GM23338 (cell line): Measurements from ENCODE around the gene CGB3. TPM values are rescaled to one million over a fixed set of nuclear protein-coding genes. Genes with fewer than 3 reads are reported as not detected.

Experiments
- ATAC-seq: fragments of 200-7000 bp; cut with Tn5 transposase; 3 replicates; pipeline ENCODE4 v1.9.1; 2020
- DNase-seq: peaks from one replicate; pipeline ENCODE4 v3.0.0-alpha.2; 2015; ENCODE audit warnings: low spot score
- H2AFZ ChIP-seq: fragments of 200-600 bp; sonication (generic); 2 replicates; pipeline ENCODE4 v1.8.0; 2016; ENCODE audit warnings: antibody characterized with exemption, mild to moderate bottlenecking, moderate library complexity
- H3F3A ChIP-seq: fragments of 200-600 bp; sonication (generic); replicated peaks from 2 replicates; pipeline ENCODE4 v1.8.0; 2017; ENCODE audit warnings: antibody characterized with exemption, mixed run types, low read depth
- H3K27ac ChIP-seq: fragments of 200-600 bp; sonication (generic); 2 replicates; pipeline ENCODE4 v1.6.1; 2016; ENCODE audit warnings: low read depth
- H3K27me3 ChIP-seq: fragments of 200-600 bp; sonication (generic); 2 replicates; pipeline ENCODE4 v1.8.0; 2016; ENCODE audit warnings: mild to moderate bottlenecking, mixed run types, moderate library complexity; ENCODE audit not compliant: insufficient read depth
- H3K36me3 ChIP-seq: fragments of 200-600 bp; sonication (generic); 2 replicates; pipeline ENCODE4 v1.8.0; 2016; ENCODE audit warnings: mild to moderate bottlenecking; ENCODE audit not compliant: insufficient read depth
- H3K4me1 ChIP-seq: fragments of 200-600 bp; sonication (generic); 2 replicates; pipeline ENCODE4 v1.8.0; 2016; ENCODE audit warnings: mild to moderate bottlenecking, moderate library complexity; ENCODE audit not compliant: insufficient read depth
- H3K4me2 ChIP-seq: fragments of 200-600 bp; sonication (generic); 2 replicates; pipeline ENCODE4 v1.7.1; 2017; ENCODE audit warnings: mixed run types
- H3K4me3 ChIP-seq: fragments of 200-600 bp; sonication (generic); 2 replicates; pipeline ENCODE4 v1.6.1; 2016; ENCODE audit warnings: mixed run types
- H3K79me2 ChIP-seq: fragments of 200-600 bp; sonication (generic); replicated peaks from 2 replicates; pipeline ENCODE4 v1.8.0; 2017; ENCODE audit warnings: mild to moderate bottlenecking; ENCODE audit not compliant: insufficient read depth
- H3K9me2 ChIP-seq: fragments of 200-600 bp; sonication (generic); 2 replicates; pipeline ENCODE4 v1.8.0; 2017; ENCODE audit not compliant: insufficient read depth
- H4K20me1 ChIP-seq: fragments of 200-600 bp; sonication (generic); replicated peaks from 2 replicates; pipeline ENCODE4 v1.8.0; 2017; ENCODE audit warnings: mild to moderate bottlenecking; ENCODE audit not compliant: insufficient read depth
- H3K27ac Mint-ChIP-seq: 2 replicates; pipeline ENCODE4 v1.8.0; 2020; ENCODE audit warnings: inconsistent platforms, mild to moderate bottlenecking, moderate library complexity, mixed read lengths
- H3K27me3 Mint-ChIP-seq: 3 replicates; pipeline ENCODE4 v1.8.0; 2022; ENCODE audit warnings: low read depth, mild to moderate bottlenecking, moderate library complexity, mixed read lengths, inconsistent platforms; ENCODE audit not compliant: insufficient read depth, poor library complexity
- H3K36me3 Mint-ChIP-seq: 3 replicates; pipeline ENCODE4 v1.8.0; 2021; ENCODE audit warnings: low read depth, mild to moderate bottlenecking, inconsistent platforms, moderate library complexity, mixed read lengths
- H3K4me1 Mint-ChIP-seq: 3 replicates; pipeline ENCODE4 v1.8.0; 2020; ENCODE audit warnings: mild to moderate bottlenecking, inconsistent platforms, mixed read lengths
- H3K4me3 Mint-ChIP-seq: 3 replicates; pipeline ENCODE4 v1.8.0; 2021; ENCODE audit warnings: moderate library complexity, mild to moderate bottlenecking, inconsistent platforms, mixed read lengths
- H3K9me3 Mint-ChIP-seq: 3 replicates; pipeline ENCODE4 v1.8.0; 2020; ENCODE audit warnings: moderate library complexity, mild to moderate bottlenecking, inconsistent platforms, mixed read lengths
- CREB1 ChIP-seq: fragments of 250-450 bp; sonication (Bioruptor Pico); IDR thresholded peaks from 2 replicates; pipeline ENCODE4 v1.5.0; 2020; ENCODE audit warnings: low read depth, mild to moderate bottlenecking, moderate library complexity
- CTCF ChIP-seq, 2 experiments: fragments of 200-600 bp in 1 of 2; sonication (generic) in 1 of 2; conservative IDR thresholded peaks; 2 replicates each; pipeline versions ENCODE4 v1.5.1 to v1.6.1; 2016 to 2017; ENCODE audit warnings: antibody characterized with exemption in 2 of 2, low read depth in 2 of 2, mild to moderate bottlenecking in 2 of 2, moderate library complexity in 1 of 2
- EZH2 ChIP-seq: fragments of 200-600 bp; sonication (generic); IDR thresholded peaks from one replicate; pipeline ENCODE4 v1.8.0; 2017; ENCODE audit warnings: antibody characterized with exemption, mild to moderate bottlenecking, low read depth; ENCODE audit not compliant: unreplicated experiment
- EZH2phosphoT487 ChIP-seq: fragments of 200-600 bp; sonication (generic); IDR thresholded peaks from one replicate; pipeline ENCODE4 v1.8.1; 2018; ENCODE audit warnings: antibody characterized with exemption; ENCODE audit not compliant: unreplicated experiment
- JUNB ChIP-seq: IDR thresholded peaks from one replicate; pipeline ENCODE4 v1.6.1; 2016; ENCODE audit warnings: antibody characterized with exemption; ENCODE audit not compliant: unreplicated experiment
- NANOG ChIP-seq: IDR thresholded peaks from 2 replicates; pipeline ENCODE4 v1.6.1; 2016; ENCODE audit warnings: antibody characterized with exemption, borderline replicate concordance
- POLR2AphosphoS5 ChIP-seq: IDR thresholded peaks from 2 replicates; pipeline ENCODE4 v1.6.1; 2016; ENCODE audit warnings: antibody characterized with exemption, low read depth
- REST ChIP-seq: IDR thresholded peaks from one replicate; pipeline ENCODE4 v1.6.1; 2018; ENCODE audit warnings: antibody characterized with exemption; ENCODE audit not compliant: unreplicated experiment
- STAT1 ChIP-seq: IDR thresholded peaks from one replicate; pipeline ENCODE4 v1.6.1; 2016; ENCODE audit warnings: antibody characterized with exemption; ENCODE audit not compliant: unreplicated experiment
- ZNF114 ChIP-seq: fragments of 250-450 bp; sonication (Bioruptor Pico); IDR thresholded peaks from 2 replicates; pipeline ENCODE4 v1.5.0; 2020; ENCODE audit warnings: mild to moderate bottlenecking, moderate library complexity
- ZNF331 ChIP-seq: fragments of 250-450 bp; sonication (Bioruptor Pico); IDR thresholded peaks from 2 replicates; pipeline ENCODE4 v1.5.0; 2020; ENCODE audit warnings: low read depth, mild to moderate bottlenecking, moderate library complexity
- polyA plus RNA-seq: library from polyadenylated mRNA; unstranded; fragments of >200 nt; fragmentation: Nextera tagmentation; extraction: Ambion mirVana; gene quantifications from 2 replicates; pipeline ENCODE4 v1.2.1, GENCODE V29; 2016
- total RNA-seq: library from RNA; depleted of rRNA; stranded (reverse); fragments of >200 nt; shearing (Covaris generic); gene quantifications from 2 replicates; pipeline ENCODE4 v1.2.3, GENCODE V29; 2014
- TF ChIP-seq, protein P1 (sequence below): IDR thresholded peaks from 2 replicates; pipeline ENCODE4 v1.6.1; 2016; ENCODE audit warnings: antibody characterized with exemption

The CGB3 gene
- total and polyA plus RNA-seq, 2 experiments from 2014 or later, result not detected

- TF ChIP-seq REST, result no peak
- no peak for TF ChIP-seq NANOG
- no peak for TF ChIP-seq EZH2phosphoT487
- TF ChIP-seq, protein P1, sequence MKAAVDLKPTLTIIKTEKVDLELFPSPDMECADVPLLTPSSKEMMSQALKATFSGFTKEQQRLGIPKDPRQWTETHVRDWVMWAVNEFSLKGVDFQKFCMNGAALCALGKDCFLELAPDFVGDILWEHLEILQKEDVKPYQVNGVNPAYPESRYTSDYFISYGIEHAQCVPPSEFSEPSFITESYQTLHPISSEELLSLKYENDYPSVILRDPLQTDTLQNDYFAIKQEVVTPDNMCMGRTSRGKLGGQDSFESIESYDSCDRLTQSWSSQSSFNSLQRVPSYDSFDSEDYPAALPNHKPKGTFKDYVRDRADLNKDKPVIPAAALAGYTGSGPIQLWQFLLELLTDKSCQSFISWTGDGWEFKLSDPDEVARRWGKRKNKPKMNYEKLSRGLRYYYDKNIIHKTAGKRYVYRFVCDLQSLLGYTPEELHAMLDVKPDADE, result no peak
- no peak for TF ChIP-seq EZH2
- TF ChIP-seq JUNB, result no peak
- no peak for TF ChIP-seq ZNF114 (CRISPR knock-in tag)
- no peak for TF ChIP-seq CTCF (conservative IDR thresholded peaks at IDR 0.05; ENCODE audit: low read depth in 2 of 2)
- TF ChIP-seq POLR2AphosphoS5, result no peak
- TF ChIP-seq ZNF331 (CRISPR knock-in tag), result no peak
Measured at GRCh38 chr19:48977061-48977460, 47.1 kb downstream of the CGB3 start (continued).

DNA sequence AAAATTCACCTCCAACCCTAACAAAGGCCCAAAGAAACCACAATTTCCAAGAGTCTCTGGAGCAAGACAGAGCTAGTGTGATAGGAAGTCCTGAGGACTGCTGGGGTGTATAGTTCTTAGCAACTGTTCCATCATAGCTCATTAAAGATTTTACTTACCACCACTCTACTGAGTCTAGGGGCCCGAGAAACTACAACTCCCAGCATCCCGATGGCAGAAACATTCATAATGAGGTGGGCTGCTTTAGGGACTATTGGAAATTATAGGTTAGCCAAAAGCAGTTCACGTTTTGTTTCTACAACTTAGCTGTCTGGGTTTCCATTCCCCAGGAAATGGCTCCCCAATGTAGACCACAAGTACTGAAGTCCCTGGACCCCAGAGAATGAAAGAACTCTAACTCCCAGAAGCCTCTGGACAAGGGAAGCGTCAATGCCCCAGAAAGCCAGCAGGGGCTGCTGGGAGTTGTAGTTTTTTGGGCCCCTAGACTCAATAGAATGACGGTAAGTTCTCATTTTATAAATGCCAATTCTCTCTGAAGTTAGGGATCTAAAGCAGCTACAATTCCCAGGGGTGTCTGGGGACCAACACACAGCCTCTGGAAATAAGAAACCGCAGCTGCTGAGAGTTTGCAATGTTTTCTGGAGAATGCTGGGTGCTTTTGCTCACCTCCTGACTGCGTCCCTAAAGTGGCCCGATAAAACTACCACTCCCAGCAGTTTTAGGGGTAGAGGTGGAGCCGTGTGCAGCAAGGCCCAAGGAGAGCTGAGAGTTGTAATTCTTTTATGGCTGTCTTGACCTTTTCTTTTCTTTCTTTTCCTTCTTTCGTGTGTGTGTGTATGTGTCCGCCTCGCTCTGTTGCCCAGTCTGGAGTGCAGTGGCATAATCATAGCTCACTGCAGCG, 47.9 kb downstream of the CGB3 start:
- Mint-ChIP-seq H3K4me1 (no peaks in the 10 kb centered on the region; the same call in 2 of the 3 replicates), H3K27me3 (peaks cover 7% of the 10 kb centered on the region), H3K4me3 (no peak overlapping the region), H3K27ac (peak overlapping the region; percentile 44; the same call in 1 of the 2 replicates), H3K9me3 (no peaks in the 10 kb centered on the region), H3K36me3 (peaks cover 32% of the 10 kb centered on the region)
- H3K79me2 ChIP-seq, result no peaks in the 10 kb centered on the region
- peak; percentile 93 for DNase-seq
- 0 out of 2 replicates have a peak, but pooled peaks cover 4% of the 10 kb centered on the region for H4K20me1 ChIP-seq
- no peak overlapping the region for H3K4me3 ChIP-seq
- no peaks in the 10 kb centered on the region for H3K27me3 ChIP-seq
- H2AFZ ChIP-seq, result no peak overlapping the region
- no peaks in the 10 kb centered on the region for H3K4me1 ChIP-seq
- TF ChIP-seq POLR2AphosphoS5 (no peak), CTCF (conservative IDR thresholded peaks at IDR 0.05; ENCODE audit: low read depth in 2 of 2) (no peak), STAT1 (no peak), JUNB (no peak), CREB1 (CRISPR knock-in tag) (peak; percentile 89), ZNF331 (CRISPR knock-in tag) (no peak)
- TF ChIP-seq, protein P1, result peak; percentile 99
- no peaks in the 10 kb centered on the region for H3K9me2 ChIP-seq
- peak; percentile 94 for ATAC-seq
- peaks cover 4% of the 10 kb centered on the region; the same call in 1 of the 2 replicates for H3K36me3 ChIP-seq
- H3F3A ChIP-seq, result peaks cover 5% of the 10 kb centered on the region; the same call in 1 of the 2 replicates
- H3K4me2 ChIP-seq, result no peak overlapping the region
- H3K27ac ChIP-seq, result no peak overlapping the region
